Astrocyte of the spinal cord (primary cell): ENCODE data around the gene PJA1.

Experiments used
- DNase-seq: peaks from one replicate; pipeline ENCODE4 v3.0.0; 2011; ENCODE audit warnings: low read depth, low spot score
- H3K4me3 ChIP-seq: 2 replicates; pipeline ENCODE4 v1.5.1; 2011; ENCODE audit warnings: low read depth, mild to moderate bottlenecking, low read length, moderate library complexity
- CTCF ChIP-seq: IDR thresholded peaks from 2 replicates; pipeline ENCODE4 v1.5.1; 2012; ENCODE audit warnings: low read depth, mild to moderate bottlenecking, low read length, inconsistent platforms
- in situ Hi-C: cut with HindIII; loops from 2 replicates; pipeline ENCODE4 v1.10.0; 2017; ENCODE audit warnings: low sequenced_read_pairs

Gene PJA1

DNA sequence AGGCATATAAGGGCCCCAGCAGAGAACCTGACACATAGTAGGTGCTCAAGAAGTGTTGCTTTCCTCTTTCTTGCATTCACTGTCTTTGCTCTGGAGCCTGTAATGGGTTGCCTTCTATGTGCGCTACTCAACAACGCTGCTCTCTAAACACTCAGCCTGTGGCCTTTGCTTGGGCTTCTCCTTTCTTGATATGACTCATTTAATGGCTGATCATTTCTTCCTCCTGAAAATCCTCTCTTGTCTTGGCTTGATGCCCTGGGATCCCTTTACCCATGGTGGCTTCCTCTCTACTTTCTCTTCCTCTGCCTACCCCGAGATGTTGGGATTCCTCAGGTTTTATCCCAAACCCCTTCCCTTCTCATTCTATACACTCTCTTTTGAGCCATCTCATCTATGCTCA, 19.9 kb upstream of the PJA1 start:
- DNase-seq, result no peak

DNA sequence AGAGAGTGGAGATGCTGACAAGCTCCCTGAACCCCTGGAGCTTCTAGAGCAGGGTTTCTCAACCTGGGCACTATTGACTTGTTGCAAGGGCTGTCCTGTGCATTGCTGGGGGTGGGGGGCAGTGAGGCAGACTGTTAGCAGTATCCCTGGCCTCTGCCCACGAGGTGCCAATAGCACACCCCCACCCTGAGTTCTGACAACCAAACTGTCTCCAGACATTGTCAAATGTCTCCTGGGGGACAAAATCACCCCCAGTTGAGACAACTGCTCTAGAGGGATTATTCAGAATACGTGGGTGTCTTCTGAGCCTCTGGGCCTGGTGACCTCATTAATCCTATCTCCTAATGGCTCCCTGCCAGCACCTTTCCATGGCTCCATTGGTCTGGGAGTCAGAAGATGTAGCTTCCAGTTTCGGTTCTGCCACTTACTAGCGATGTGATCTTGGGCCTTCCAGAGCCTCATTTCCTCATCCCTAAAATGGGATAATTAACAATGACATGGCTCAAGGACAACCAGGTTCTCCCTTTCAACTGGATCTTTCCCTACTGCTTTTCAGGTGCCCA, 17.6 kb upstream of the PJA1 start:
- in situ Hi-C loops, result no loop called here
- no peak overlapping the region for H3K4me3 ChIP-seq
- no peak for DNase-seq
- no peak for TF ChIP-seq CTCF

More for the DNA sequence above, 19.9 kb upstream of the PJA1 start:
- H3K4me3 ChIP-seq, result no peak overlapping the region
- in situ Hi-C loops, result no loop called here
- no peak for TF ChIP-seq CTCF

DNA sequence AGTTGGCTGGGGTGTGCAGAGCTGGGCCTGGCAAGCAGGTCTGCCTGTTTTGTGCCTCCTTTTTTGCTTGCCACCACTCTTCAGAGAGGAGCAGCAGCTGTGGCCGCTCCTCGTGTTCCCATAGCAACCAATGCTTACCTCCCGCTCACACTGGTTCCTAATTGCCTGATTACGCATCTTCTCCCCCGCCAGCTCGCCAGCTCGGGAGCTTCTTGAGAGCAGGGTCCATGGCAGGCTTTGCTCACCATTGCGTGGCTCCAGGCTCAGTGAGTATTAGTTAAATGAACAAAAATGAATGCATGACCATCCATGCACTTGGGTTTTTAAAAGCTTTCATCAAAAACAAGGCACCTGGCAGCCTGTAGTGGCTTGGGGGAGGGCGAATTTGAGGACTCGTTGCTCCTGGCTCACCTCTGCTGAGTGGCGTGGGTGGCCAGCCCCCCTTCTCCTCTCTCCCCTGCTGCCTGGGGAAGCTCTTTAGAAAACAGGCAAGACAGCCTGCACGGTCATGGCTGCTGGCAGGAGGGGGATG, 14.2 kb upstream of the PJA1 start:
- in situ Hi-C loops, result no loop called here
- TF ChIP-seq CTCF, result no peak
- no peak overlapping the region for H3K4me3 ChIP-seq
- peak; percentile 5 for DNase-seq

DNA sequence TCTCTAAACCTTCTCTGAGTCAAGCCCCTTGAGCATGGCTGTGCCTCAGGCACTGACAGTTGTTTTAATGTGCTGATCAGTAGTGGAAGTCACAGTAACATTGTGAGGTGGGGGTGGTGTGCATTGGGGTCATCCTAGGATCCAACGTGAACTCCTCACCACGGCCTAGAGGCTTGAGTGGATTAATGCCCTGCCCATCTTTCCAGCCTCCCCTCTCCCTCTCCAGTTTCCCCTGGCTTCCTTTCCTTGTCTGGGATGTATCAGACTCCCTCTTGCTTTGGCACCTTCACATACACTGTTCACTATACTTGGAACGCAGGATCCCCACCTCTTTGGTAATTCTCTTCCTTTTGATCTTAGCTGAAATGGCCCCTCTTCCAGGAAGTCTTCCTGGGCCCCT, 13.3 kb upstream of the PJA1 start:
- in situ Hi-C loops, result no loop called here
- DNase-seq, result no peak
- no peak for TF ChIP-seq CTCF
- H3K4me3 ChIP-seq, result no peak overlapping the region

DNA sequence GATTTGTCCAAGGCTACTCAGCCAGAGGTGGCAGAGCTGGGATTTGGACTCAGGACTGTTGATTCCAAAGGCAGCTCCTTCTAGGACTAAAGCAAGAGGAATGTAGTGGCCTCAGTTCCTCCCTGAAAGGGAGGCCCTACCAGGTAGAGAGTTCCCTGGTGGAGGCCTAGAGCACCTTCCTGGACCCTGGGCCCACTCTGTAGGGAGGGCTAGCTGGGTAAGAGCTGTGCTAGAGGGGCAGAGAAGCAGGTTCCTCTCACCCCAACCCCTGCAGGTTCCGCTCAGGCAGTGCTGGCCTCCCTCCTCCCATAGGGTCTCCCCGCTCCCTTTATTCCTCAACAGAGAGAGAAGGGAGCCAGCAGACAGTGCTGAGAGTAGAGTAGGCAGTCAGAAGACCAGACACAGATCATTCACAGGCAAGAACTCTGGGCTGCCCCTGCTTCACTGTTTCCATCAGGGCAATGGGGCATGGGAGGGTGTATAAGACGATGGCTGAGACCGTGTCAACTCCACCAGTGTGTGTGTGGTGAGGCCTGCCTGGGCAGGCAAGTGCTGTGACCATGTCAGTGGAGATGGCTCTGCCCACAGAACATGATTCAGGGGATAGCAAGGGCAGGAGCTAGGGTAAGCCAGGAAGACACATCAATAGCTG, 12.4 kb upstream of the PJA1 start:
- in situ Hi-C loops, result no loop called here
- DNase-seq, result no peak
- H3K4me3 ChIP-seq, result no peak overlapping the region
- no peak for TF ChIP-seq CTCF

- no peak for TF ChIP-seq CTCF
- no peak overlapping the region for H3K4me3 ChIP-seq
- in situ Hi-C loops, result no loop called here
- no peak for DNase-seq
Observed at GRCh38 chrX:69176053-69176452, 10.8 kb upstream of the PJA1 start.
